Ishikawa (cell line): ENCODE measurements around the gene XPNPEP3.
A peak's percentile ranks its signal among the peaks of the same experiment; 100 is the strongest.

Experiments used
- CEBPB ChIP-seq: IDR thresholded peaks from 2 replicates; pipeline ENCODE4 v1.6.1; 2012
- CREB1 ChIP-seq: IDR thresholded peaks from 2 replicates; pipeline ENCODE4 v1.6.1; 2012; ENCODE audit warnings: low read depth
- EGR1 ChIP-seq: IDR thresholded peaks from 2 replicates; pipeline ENCODE4 v1.6.1; 2012
- EP300 ChIP-seq: IDR thresholded peaks from 2 replicates; pipeline ENCODE4 v1.6.1; 2012; ENCODE audit warnings: borderline replicate concordance
- FOXM1 ChIP-seq: IDR thresholded peaks from 2 replicates; pipeline ENCODE4 v1.6.1; 2012; ENCODE audit warnings: low read depth, borderline replicate concordance
- MAX ChIP-seq: IDR thresholded peaks from 2 replicates; pipeline ENCODE4 v1.6.1; 2012
- NFIC ChIP-seq: IDR thresholded peaks from 2 replicates; pipeline ENCODE4 v1.6.1; 2012
- RAD21 ChIP-seq: IDR thresholded peaks from 2 replicates; pipeline ENCODE4 v1.6.1; 2012; ENCODE audit warnings: low read depth
- REST ChIP-seq: IDR thresholded peaks from 2 replicates; pipeline ENCODE4 v1.6.1; 2012; ENCODE audit warnings: low read depth, mild to moderate bottlenecking
- TAF1 ChIP-seq: IDR thresholded peaks from 2 replicates; pipeline ENCODE4 v1.6.1; 2012; ENCODE audit warnings: low read depth, mild to moderate bottlenecking
- TCF12 ChIP-seq: IDR thresholded peaks from 2 replicates; pipeline ENCODE4 v1.6.1; 2012; ENCODE audit warnings: low read depth
- TEAD4 ChIP-seq: IDR thresholded peaks from 2 replicates; pipeline ENCODE4 v1.6.1; 2012
- YY1 ChIP-seq: IDR thresholded peaks from 2 replicates; pipeline ENCODE4 v1.6.1; 2012; ENCODE audit warnings: low read depth
- ZBTB7A ChIP-seq: IDR thresholded peaks from 2 replicates; pipeline ENCODE4 v1.6.1; 2012; ENCODE audit warnings: low read depth
- TF ChIP-seq, protein P1 (sequence below): IDR thresholded peaks from 2 replicates; pipeline ENCODE4 v1.6.1; 2012

The XPNPEP3 gene

DNA sequence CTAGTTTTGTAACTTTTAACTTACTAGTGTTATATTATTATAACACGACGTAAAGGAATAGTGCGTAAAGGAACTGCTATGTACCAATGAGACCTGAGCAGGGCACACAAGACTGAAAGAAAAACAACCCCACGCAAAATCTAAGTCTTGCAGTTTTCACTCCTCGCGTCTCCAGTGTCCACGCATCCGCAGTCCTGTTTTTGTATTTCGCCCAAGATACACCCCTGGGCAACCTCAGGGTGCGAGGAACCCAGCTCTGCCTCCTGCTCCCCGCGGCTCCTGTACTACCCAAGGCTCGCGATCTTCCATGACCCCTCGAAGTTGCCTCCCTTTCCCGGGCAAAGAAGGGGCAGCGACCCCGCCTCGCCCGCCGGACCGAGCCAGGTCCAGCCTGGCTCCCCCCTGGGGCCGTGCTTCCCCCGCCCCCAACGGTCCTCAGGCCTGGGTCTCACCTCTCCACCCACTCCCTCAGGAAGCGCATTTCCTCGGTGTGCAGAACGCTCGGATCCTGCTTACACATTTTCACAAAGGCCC lies 902 bp upstream of the XPNPEP3 start:
- TF ChIP-seq ZBTB7A = peak; percentile 76
- TF ChIP-seq TCF12 = no peak

DNA sequence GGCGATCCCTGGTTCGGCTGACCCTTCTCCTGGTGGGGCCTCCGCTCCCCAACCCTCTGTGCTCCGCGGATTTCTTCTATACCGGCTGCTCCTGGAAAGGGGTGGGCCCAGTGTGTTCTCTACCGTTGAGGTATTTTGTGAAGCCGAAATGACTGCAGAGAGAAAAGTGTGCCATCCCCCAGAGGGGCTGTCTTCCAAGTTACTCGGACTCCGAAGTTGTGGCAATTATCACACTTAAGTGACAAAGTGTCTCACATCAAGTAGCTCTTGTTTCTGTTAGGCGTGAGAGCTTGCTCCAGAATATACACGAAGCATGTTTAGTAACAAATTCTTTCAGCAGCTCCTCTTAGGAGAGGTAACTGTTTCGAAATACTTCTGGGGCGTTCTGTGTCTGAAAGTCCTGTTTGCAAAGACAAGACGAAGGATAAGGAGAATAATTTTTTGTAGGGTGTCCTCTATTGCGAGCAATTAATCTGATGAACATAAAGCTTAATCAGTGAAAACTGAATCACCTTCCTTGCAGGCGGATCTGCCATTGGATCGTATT lies 434 bp downstream of the XPNPEP3 start:
- TF ChIP-seq RAD21 (no peak), REST (no peak), CEBPB (no peak), YY1 (no peak), CREB1 (no peak), TEAD4 (no peak), TAF1 (no peak), NFIC (no peak), FOXM1 (no peak), ZBTB7A (no peak), EGR1 (no peak), EP300 (no peak), MAX (no peak), TCF12 (no peak; the same call in 1 of the 2 replicates)
- TF ChIP-seq, protein P1, sequence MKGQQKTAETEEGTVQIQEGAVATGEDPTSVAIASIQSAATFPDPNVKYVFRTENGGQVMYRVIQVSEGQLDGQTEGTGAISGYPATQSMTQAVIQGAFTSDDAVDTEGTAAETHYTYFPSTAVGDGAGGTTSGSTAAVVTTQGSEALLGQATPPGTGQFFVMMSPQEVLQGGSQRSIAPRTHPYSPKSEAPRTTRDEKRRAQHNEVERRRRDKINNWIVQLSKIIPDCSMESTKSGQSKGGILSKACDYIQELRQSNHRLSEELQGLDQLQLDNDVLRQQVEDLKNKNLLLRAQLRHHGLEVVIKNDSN = no peak

GRCh38 chr22:40862013-40862412 lies 5.1 kb downstream of the XPNPEP3 start, which contains the start of gene DNAJB7:
DNAJB7 (minus strand) TSS chr22:40862113; CDS start chr22:40861994, 119 bp downstream.
- TF ChIP-seq CEBPB (no peak), RAD21 (no peak), EP300 (no peak), EGR1 (no peak), FOXM1 (no peak), TAF1 (no peak), NFIC (no peak), REST (no peak), MAX (no peak), YY1 (no peak), ZBTB7A (no peak), TEAD4 (no peak), TCF12 (no peak), CREB1 (no peak)
- TF ChIP-seq, protein P1 = no peak

- TF ChIP-seq MAX = no peak
- no peak for TF ChIP-seq EP300
- TF ChIP-seq TCF12 = no peak
- no peak for TF ChIP-seq REST
- TF ChIP-seq ZBTB7A = no peak
- TF ChIP-seq YY1 = no peak
- TF ChIP-seq NFIC = no peak
- no peak for TF ChIP-seq EGR1
- TF ChIP-seq FOXM1 = no peak
- TF ChIP-seq CEBPB = no peak
- TF ChIP-seq TAF1 = no peak
- no peak for TF ChIP-seq RAD21
- no peak for TF ChIP-seq TEAD4
- TF ChIP-seq, protein P1 = no peak
- TF ChIP-seq CREB1 = no peak
These were observed 5.6 kb downstream of the XPNPEP3 start for GRCh38 chr22:40862537-40862936.
